Upper lobe of left lung (tissue), 4 donors: Measurements from ENCODE around the gene AP2A2.

Experiments
- POLR2A ChIP-seq, 4 donors: fragments of 450-650 bp; IDR thresholded peaks; one replicate each; pipeline ENCODE4 v1.5.1; 2016 to 2017; ENCODE audit warnings: antibody characterized with exemption in 4 of 4, mild to moderate bottlenecking in 2 of 4
- POLR2AphosphoS5 ChIP-seq, 2 donors: sonication (generic); formaldehyde crosslinking; IDR thresholded peaks; one replicate each; pipeline ENCODE4 v1.5.1; 2017; ENCODE audit warnings: antibody characterized with exemption in 2 of 2
- TF ChIP-seq, protein P1 (sequence below), 6 experiments: fragments of 450-650 bp in 4 of 6; fragments of 200-600 bp in 2 of 6; sonication (generic) in 2 of 6; IDR thresholded peaks; one replicate each; pipeline ENCODE4 v1.5.1; 2016 to 2019; ENCODE audit warnings: antibody characterized with exemption in 6 of 6

- TF ChIP-seq, protein P1, sequence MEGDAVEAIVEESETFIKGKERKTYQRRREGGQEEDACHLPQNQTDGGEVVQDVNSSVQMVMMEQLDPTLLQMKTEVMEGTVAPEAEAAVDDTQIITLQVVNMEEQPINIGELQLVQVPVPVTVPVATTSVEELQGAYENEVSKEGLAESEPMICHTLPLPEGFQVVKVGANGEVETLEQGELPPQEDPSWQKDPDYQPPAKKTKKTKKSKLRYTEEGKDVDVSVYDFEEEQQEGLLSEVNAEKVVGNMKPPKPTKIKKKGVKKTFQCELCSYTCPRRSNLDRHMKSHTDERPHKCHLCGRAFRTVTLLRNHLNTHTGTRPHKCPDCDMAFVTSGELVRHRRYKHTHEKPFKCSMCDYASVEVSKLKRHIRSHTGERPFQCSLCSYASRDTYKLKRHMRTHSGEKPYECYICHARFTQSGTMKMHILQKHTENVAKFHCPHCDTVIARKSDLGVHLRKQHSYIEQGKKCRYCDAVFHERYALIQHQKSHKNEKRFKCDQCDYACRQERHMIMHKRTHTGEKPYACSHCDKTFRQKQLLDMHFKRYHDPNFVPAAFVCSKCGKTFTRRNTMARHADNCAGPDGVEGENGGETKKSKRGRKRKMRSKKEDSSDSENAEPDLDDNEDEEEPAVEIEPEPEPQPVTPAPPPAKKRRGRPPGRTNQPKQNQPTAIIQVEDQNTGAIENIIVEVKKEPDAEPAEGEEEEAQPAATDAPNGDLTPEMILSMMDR (IDR thresholded peaks at IDR 0.05), result no peak
- TF ChIP-seq POLR2AphosphoS5 (IDR thresholded peaks at IDR 0.05) (no peak), POLR2A (IDR thresholded peaks at IDR 0.05) (no peak)
Measured at GRCh38 chr11:1009991-1010390, 84.3 kb downstream of the AP2A2 start.
